HG03064 (cell line): Measurements from ENCODE around the gene DPP10.
"Not testable (repeated sequence)": the region's sequence is repeated elsewhere in the genome, so short reads cannot be mapped to it uniquely, and the experiment has no call there.

Source experiments
- ATAC-seq: cut with Tn5 transposase; IDR thresholded peaks from one replicate; pipeline ENCODE4 v1.9.1; 2021; ENCODE audit warnings: low read depth; ENCODE audit not compliant: unreplicated experiment

DPP10 gene

DNA sequence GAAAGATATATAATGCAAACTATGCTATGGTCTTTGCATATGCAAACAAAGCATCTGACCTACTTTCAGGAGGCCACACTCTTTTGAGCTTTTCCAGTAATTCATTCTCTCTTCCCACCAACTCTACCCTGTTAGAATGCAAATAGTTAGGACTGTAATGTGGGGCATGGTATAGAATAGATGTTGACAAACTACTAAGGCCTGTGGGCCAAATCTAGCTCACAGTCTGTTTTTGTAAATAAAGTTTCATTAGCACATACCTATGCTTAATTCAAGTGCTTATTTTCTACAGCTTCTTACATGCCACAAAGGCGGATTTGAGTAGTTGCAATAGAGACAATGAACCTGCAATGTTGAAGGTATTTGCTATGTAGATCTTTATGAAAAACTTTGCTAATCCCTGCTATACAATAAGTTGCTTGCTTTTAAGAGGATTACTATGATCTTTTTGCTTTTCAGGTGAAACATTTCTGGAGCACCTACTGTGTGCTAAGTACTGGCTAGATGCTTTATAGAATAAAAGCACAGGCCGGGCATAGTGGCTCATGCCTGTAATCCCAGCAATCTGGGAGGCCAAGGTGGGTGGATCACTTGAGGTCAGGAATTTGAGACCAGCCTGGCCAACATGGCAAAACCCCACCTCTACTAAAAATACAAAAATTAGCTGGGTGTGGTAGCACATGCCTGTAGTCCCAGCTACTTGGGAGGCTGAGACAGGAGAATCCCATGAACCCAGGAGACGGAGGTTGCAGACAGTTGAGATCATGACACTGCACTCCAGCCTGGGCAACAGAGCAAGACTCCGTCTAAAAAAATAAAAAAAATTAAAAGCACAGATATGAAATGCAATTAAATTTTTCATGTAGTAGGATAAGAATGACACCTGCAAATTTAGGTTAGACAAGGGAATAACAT, 267.8 kb downstream of the DPP10 start:
- no peak for ATAC-seq

GRCh38 chr2:114714313-114714712, 271.9 kb downstream of the DPP10 start:
- no peak for ATAC-seq

DNA sequence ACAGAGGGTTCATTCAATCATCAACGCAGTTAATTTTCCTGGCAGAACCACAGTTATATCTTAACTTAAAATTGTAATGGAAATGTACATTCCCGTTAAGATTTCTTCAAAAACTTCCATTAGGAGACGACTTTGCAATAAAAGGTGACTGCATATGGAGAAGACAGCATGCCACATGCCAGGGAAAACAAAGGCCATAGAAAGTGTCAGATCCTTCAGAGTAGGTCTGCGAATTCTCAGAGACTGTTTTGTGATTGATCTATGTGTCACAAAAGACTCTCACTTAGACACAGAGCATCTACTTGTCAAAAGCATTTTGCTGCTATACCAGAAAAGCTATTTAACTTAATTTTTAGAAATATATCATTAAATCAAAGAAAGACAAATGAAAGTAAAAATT, 274.6 kb downstream of the DPP10 start:
- no peak for ATAC-seq

DNA sequence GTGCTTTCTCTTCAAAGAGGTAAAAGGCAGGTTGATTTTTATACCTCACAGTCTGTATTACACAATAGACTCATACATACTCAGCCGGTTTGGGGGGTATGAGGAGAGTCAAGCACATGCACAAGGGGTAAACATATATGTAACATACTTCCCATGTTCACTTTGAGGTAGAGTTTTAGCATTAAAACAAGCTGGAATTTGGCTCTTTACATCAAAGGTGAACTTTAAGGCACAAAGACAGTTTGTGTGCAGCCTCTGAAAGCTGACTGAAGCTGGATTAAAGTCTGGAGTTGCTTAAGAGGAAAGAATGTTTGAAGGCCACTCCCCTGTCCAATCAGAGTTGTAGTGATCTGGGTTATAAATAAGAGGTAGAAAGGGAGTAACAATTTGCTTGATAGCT, 282.0 kb downstream of the DPP10 start:
- ATAC-seq: no peak

DNA sequence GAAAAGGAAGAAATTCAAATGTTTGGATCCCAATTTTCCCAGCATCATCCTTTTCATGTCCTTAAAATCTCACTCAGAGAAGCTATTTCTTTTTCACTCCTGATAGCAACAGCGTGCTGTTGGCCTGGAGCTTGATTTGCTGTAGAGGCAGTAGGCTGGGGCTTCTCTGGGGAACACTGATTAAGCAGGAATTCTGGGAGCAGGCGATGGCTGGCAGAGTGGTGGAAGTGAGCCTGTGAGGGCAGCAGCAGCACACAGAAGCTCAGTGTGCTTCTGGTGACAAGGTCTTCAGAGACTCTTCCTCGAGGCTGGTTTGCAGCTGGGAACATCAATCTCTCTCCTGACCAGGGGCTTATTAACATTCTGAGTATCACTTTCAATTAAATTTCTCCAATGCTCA, 284.6 kb downstream of the DPP10 start:
- ATAC-seq: no peak

- ATAC-seq: no peak
Observed at GRCh38 chr2:114728372-114728771, 285.9 kb downstream of the DPP10 start.

DNA sequence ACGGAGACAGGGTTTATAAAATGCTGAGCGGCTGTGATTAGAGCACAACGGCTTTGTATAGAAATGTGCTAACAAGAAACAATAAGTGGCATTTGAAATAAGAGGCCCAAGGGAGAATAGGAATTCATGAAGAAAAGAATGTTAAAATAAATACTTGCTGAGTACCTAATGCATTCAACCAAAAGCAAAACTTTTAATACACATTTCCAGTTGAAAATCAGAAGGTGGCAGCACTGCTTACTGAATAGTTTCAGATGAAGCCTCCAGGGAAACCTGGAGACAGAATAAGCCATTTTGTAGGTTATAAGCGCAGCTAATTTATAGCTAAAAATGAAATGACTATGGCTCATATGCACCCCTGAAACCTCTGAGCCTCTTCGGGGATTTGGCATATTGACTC, 286.6 kb downstream of the DPP10 start:
- ATAC-seq: no peak

GRCh38 chr2:114735126-114735525, 292.7 kb downstream of the DPP10 start:
- no peak for ATAC-seq

DNA sequence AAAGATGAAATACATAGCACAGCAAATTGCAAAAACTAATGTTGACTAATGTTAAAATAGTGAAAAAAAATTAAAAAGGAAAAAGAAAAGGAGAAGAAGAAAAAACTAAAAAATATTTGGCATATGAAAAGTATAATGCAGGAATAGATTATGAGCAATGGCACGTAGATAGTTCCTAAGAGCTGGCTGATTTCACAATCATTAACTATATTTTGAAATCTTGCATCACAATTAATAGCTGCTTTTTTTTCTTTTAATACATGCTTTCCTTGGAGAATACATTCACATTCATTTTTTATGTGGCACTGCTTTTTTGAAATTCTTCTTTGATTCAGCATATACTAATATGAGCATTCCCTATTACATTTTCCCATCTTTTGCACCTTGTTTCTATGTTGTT, 299.8 kb downstream of the DPP10 start:
- no peak for ATAC-seq

DNA sequence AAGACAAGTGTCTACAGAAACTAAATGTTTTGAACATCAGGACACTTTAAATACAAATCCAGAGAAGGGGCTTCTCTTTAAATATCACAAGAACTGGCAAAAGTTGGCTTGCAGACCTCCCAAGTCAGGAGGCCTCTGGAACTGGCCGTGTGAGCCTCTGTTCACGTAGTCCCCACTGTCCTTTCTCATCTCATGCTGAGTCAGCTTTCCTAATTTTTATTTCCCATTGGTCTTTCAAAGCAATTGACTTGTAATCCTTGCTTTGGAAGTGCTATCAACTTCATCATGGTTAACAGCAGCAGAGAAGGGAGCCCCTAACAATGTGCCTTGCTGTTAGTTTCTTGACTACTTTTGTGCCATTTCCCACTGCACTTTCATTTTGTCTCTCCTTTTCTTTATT, 303.3 kb downstream of the DPP10 start:
- no peak for ATAC-seq

GRCh38 chr2:114748175-114748574, 305.7 kb downstream of the DPP10 start:
- ATAC-seq: not testable (repeated sequence)

- ATAC-seq: no peak
Observed at GRCh38 chr2:114752425-114752824, 310.0 kb downstream of the DPP10 start.

DNA sequence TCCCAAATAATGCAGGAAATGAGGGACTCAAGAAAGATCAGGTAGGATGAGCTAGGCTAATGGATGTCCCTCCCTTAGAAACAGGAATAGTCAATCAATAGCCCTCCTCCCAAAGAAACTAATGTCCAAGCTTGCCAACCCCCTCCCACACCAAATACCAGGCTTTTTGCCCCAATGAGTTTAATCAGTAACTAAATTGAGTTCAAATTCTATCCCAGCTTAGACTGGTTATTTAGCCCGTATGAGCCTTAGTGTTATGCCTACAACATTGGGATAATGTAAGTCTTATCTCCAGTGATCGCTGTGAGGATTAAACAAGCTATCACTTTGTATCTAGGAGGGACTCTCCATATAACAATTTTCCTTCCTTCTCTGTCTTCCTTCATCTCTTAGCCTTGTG, 310.7 kb downstream of the DPP10 start:
- no peak for ATAC-seq

DNA sequence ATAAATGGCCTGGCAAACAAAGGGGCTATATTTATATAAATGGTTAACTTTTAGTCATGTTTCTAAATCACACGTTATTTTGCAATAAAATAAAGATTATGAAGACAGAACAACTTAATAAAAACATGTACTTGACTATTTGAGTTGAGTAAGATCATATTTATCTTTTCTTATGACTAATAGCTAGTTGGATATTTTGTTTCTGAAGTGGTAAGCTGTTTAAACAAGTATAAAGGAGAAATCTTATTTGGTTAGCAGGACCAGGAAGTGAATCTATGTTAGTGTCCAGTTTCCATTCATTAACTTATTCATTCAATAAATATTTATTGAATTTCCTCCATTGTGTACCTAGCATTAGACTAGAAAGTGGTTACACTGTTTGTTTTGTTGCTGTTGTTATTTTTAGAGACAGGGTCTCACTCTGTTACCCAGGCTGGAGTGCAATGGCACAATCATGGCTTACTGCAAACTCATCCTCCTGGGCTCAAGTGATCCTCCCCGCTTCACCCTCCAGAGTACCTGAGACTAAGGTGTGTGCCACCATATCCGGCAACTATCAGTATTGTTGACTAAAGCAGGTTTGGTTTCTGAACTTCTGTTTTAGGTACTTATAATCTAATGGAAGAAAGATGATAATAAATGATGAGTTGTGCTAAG, 312.6 kb downstream of the DPP10 start:
- no peak for ATAC-seq

- ATAC-seq: no peak
Observed at GRCh38 chr2:114762376-114762775, 319.9 kb downstream of the DPP10 start.

GRCh38 chr2:114762986-114763385, 320.5 kb downstream of the DPP10 start:
- ATAC-seq: no peak

DNA sequence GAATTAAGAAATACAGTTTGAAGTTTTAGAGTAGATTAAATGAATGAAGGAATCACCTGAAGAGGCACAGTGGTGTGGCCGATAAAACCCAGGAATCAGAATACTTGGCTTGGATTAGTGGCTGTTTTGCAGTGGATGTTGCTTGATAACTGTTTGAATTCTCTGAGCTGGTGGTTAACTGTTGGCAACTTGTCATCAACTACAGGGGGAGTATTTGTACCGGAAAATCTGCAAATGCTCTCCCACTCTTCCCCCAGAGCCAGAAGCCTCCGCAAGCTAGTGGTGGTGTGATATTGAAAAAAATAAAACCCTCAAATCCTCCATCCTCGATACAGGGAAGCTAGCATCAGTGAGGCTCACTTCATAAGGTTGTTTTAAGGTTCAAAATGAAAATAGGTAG, 326.7 kb downstream of the DPP10 start:
- no peak for ATAC-seq

DNA sequence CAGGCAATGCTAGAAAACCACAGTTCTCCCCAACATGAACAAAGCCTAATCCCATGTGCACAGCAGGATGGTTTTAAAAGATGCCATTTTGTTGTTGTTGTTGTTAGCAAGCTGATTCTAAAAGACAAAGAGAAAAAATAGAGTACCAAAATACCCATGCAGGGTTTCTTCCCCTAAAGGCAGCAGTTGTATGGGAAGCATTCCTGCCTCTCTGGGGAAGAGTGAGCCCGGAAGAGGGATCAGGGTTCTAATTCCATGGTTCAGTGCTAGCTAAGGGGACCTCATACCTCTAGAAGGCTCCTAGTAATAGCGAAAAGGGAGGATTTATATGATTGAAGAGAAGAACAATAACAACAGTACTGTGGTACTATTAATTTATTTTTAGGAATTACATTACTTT, 327.6 kb downstream of the DPP10 start:
- ATAC-seq: no peak

DNA sequence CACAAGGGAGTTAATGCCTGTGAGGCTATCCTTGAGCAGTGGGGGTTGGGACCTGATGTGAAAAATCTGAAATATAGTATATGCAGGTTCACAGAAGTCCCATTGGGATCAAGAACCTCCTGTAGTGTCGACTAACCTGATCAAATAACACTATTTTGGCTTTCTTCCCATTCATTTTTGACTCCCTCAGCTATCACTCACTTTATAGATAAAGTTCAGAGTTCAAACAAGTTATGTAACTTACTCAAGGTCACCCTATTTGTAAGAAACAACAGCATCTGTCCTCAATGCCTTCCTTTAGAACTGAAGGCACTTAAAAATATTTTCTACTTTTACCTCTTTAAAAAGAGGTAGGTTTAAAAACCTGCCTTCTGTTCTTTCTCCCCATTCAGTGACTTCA, 341.6 kb downstream of the DPP10 start:
- no peak for ATAC-seq

GRCh38 chr2:114784890-114785583, 342.6 kb downstream of the DPP10 start:
- ATAC-seq: no peak

DNA sequence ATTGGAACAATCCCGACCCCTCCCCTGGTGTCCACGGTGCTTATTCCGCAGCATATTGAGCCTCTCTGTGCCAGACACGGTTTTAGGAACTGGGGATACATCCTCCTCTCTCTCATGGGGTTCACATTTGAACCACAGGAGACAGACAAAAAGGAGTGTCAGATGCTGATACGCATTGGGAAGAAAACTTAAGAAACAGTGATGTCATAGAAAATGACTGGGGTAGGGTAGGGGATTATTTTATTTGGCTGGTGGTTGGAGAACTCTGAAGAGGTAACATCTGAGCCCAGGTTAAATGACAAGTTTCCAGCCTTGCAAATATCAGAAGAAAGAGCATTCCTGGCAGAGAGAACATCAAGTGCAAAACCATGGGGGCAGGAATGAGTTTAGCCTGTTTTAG, 344.5 kb downstream of the DPP10 start:
- no peak for ATAC-seq
